HL-60 (cell line): Measurements from ENCODE around the gene APOD.

ENCODE experiments used
- DNase-seq, 2 experiments: peaks; one replicate each; pipeline ENCODE4 v3.0.0-alpha.2; 2010 to 2020; ENCODE audit warnings: low read depth in 1 of 2, low spot score in 1 of 2
- H3K27ac ChIP-seq: fragments of 250-450 bp; sonication (Bioruptor Pico); replicated peaks from 2 replicates; pipeline ENCODE4 v1.5.1; 2020; ENCODE audit warnings: mild to moderate bottlenecking, moderate library complexity
- H3K27me3 ChIP-seq: fragments of 250-450 bp; sonication (Bioruptor Pico); 2 replicates; pipeline ENCODE4 v1.5.1; 2021; ENCODE audit warnings: mild to moderate bottlenecking, moderate library complexity; ENCODE audit not compliant: insufficient read depth, poor library complexity, severe bottlenecking
- H3K4me3 ChIP-seq: replicated peaks from 2 replicates; pipeline ENCODE4 v1.5.1; 2011; ENCODE audit warnings: mild to moderate bottlenecking, control low read depth, low read length; ENCODE audit not compliant: insufficient read depth
- CTCF ChIP-seq: IDR thresholded peaks from one replicate; pipeline ENCODE4 v1.5.1; 2011; ENCODE audit warnings: low read length, control low read depth, inconsistent platforms; ENCODE audit not compliant: insufficient read depth
- GABPA ChIP-seq: IDR thresholded peaks from 2 replicates; pipeline ENCODE4 v1.6.1; 2012; ENCODE audit warnings: low read depth
- POLR2AphosphoS5 ChIP-seq: IDR thresholded peaks from 2 replicates; pipeline ENCODE4 v1.6.1; 2012; ENCODE audit warnings: low read depth
- REST ChIP-seq: IDR thresholded peaks from 2 replicates; pipeline ENCODE4 v1.6.1; 2012; ENCODE audit warnings: low read depth; ENCODE audit not compliant: insufficient replicate concordance
- SPI1 ChIP-seq: IDR thresholded peaks from 2 replicates; pipeline ENCODE4 v1.6.1; 2012; ENCODE audit warnings: low read depth, mild to moderate bottlenecking, borderline replicate concordance

The APOD gene

GRCh38 chr3:195587824-195588223, 4.1 kb upstream of the APOD start:
- DNase-seq: no peak
- Histone ChIP-seq H3K4me3 (no peak overlapping the region), H3K27me3 (peaks cover 14% of the 10 kb centered on the region), H3K27ac (no peak overlapping the region)
- no peak for TF ChIP-seq REST
- no peak for TF ChIP-seq GABPA
- TF ChIP-seq CTCF: no peak
- no peak for TF ChIP-seq SPI1
- no peak for TF ChIP-seq POLR2AphosphoS5

- Histone ChIP-seq H3K4me3 (no peak overlapping the region), H3K27ac (0 out of 2 replicates have a peak overlapping the region, but pooled peaks have one; percentile 10), H3K27me3 (peaks cover 14% of the 10 kb centered on the region)
- DNase-seq: no peak
- TF ChIP-seq GABPA: no peak
- TF ChIP-seq POLR2AphosphoS5: no peak
- no peak for TF ChIP-seq CTCF
- TF ChIP-seq REST: no peak
- no peak for TF ChIP-seq SPI1
Measured at GRCh38 chr3:195587406-195587805, 3.7 kb upstream of the APOD start.

- Histone ChIP-seq H3K27me3 (peaks cover 20% of the 10 kb centered on the region), H3K27ac (no peak overlapping the region), H3K4me3 (no peak overlapping the region)
- no peak for DNase-seq
- TF ChIP-seq SPI1: no peak
- TF ChIP-seq GABPA: no peak
- TF ChIP-seq REST: no peak
- no peak for TF ChIP-seq CTCF
- no peak for TF ChIP-seq POLR2AphosphoS5
Measured at GRCh38 chr3:195584543-195584870, 767 bp upstream of the APOD start.
